AG04450 (cell line): ENCODE data around the gene TTN. TPM values are rescaled to one million over a fixed set of nuclear protein-coding genes. Genes with fewer than 3 reads are reported as not detected.

Experiments used
- CTCF ChIA-PET: fragments of 300-600, 350-600 bp; formaldehyde crosslinking; extraction: SDS; loops from one replicate; lab custom pipeline; 2022; ENCODE audit warnings: antibody characterized with exemption, inconsistent platforms; lab: Charles Lee
- POLR2A ChIA-PET: fragments of 350-600 bp; formaldehyde crosslinking; extraction: SDS; loops from one replicate; lab custom pipeline; 2021; ENCODE audit warnings: antibody characterized with exemption, inconsistent platforms; lab: Yijun Ruan, JAX
- DNase-seq: peaks from one replicate; pipeline ENCODE4 v3.0.0-alpha.2; 2011; ENCODE audit warnings: low read depth, low spot score
- H3K27ac ChIP-seq: one replicate; pipeline ENCODE4 v1.5.1; 2012; ENCODE audit warnings: low read depth, low read length, control low read depth
- H3K27me3 ChIP-seq: one replicate; pipeline ENCODE4 v1.6.0; 2012; ENCODE audit warnings: low read length; ENCODE audit not compliant: control insufficient read depth, insufficient read depth
- H3K4me3 ChIP-seq: 2 replicates; pipeline ENCODE4 v1.5.1; 2011; ENCODE audit warnings: mild to moderate bottlenecking, low read depth, low read length, control low read depth
- H3K9me3 ChIP-seq: 2 replicates; pipeline ENCODE4 v1.5.1; 2012; ENCODE audit warnings: low read length; ENCODE audit not compliant: control insufficient read depth, insufficient read depth
- CTCF ChIP-seq: IDR thresholded peaks from 2 replicates; pipeline ENCODE4 v1.5.1; 2011; ENCODE audit warnings: low read depth, low read length, control low read depth, inconsistent platforms
- polyA plus RNA-seq: library from polyadenylated mRNA; depleted of rRNA; stranded (reverse); fragments of >200 nt; gene quantifications from 2 replicates; pipeline ENCODE4 v1.2.3, GENCODE V29; 2011

TTN gene
- polyA plus RNA-seq, 1 experiment: 0.06 TPM

- no peak overlapping the region for H3K4me3 ChIP-seq
These were observed 324.8 kb downstream of the TTN start for GRCh38 chr2:178482437-178482836.

GRCh38 chr2:178480227-178481181 is 326.7 kb downstream of the TTN start, which contains the start of gene PLEKHA3:
TSS of gene PLEKHA3 (plus strand) at chr2:178480457. CDS start at chr2:178480870, 413 bp downstream.
- H3K27ac ChIP-seq: peak within 1 kb of the TSS; percentile 76
- POLR2A ChIA-PET: interaction anchor here (1.1 to 1.5 kb wide), 2 partner anchors 29 to 35 kb away, joined by 3 to 13 read pairs; partner anchors contain the start of genes PJVK and PRKRA
- H3K4me3 ChIP-seq: peak within 1 kb of the TSS; percentile 83
- no peak for TF ChIP-seq CTCF
- H3K9me3 ChIP-seq: no peaks in the 10 kb centered on the region
- CTCF ChIA-PET: interaction anchor here (0.6 to 1.2 kb wide), 6 partner anchors 12 to 368 kb away, joined by 3 to 7 read pairs (median 3); partner anchors contain the start of gene RBM45
- DNase-seq: peak; percentile 91
- no peaks in the 10 kb centered on the region for H3K27me3 ChIP-seq

More at GRCh38 chr2:178482437-178482836, 324.8 kb downstream of the TTN start:
- ChIA-PET CTCF (interaction anchor here (0.8 to 1.2 kb wide), 2 partner anchors 40 to 350 kb away, joined by 3 to 4 read pairs; no protein-coding TSS in a partner anchor), POLR2A (no interaction called here)
- TF ChIP-seq CTCF: no peak
- Histone ChIP-seq H3K27ac (no peak overlapping the region), H3K9me3 (no peaks in the 10 kb centered on the region), H3K27me3 (no peaks in the 10 kb centered on the region)
- DNase-seq: no peak

- POLR2A ChIA-PET: interaction anchor here (1.1 to 1.5 kb wide), 2 partner anchors 29 to 34 kb away, joined by 3 to 13 read pairs; partner anchors contain the start of genes PJVK and PRKRA
- Histone ChIP-seq H3K27ac (peak overlapping the region; percentile 76), H3K4me3 (peak overlapping the region; percentile 43), H3K27me3 (no peaks in the 10 kb centered on the region), H3K9me3 (no peaks in the 10 kb centered on the region)
- no peak for DNase-seq
- no peak for TF ChIP-seq CTCF
- CTCF ChIA-PET: interaction anchor here (0.6 to 1.2 kb wide), 6 partner anchors 12 to 367 kb away, joined by 3 to 7 read pairs (median 3); partner anchors contain the start of gene RBM45
These were observed 327.4 kb downstream of the TTN start for GRCh38 chr2:178479758-178480226.

- H3K27me3 ChIP-seq: no peaks in the 10 kb centered on the region
- ChIA-PET CTCF (interaction anchor here (1.0 to 1.2 kb wide), 4 partner anchors 26 to 367 kb away, joined by 3 to 7 read pairs (median 3); partner anchors contain the start of gene RBM45), POLR2A (no interaction called here)
- TF ChIP-seq CTCF: no peak
- no peak for DNase-seq
- peak overlapping the region; percentile 95 for H3K27ac ChIP-seq
- H3K4me3 ChIP-seq: peak overlapping the region; percentile 75
- no peaks in the 10 kb centered on the region for H3K9me3 ChIP-seq
These were observed 328.0 kb downstream of the TTN start for GRCh38 chr2:178479275-178479616.
